Parathyroid adenoma (tissue), 2 donors: ENCODE data around the gene TUBD1.

Experiments
- H2AFZ ChIP-seq: fragments of 300-600 bp; sonication (generic); one replicate; pipeline ENCODE4 v1.7.0; 2017; ENCODE audit warnings: antibody characterized with exemption, mild to moderate bottlenecking
- H3K27ac ChIP-seq: fragments of 300-600 bp; sonication (generic); one replicate; pipeline ENCODE4 v1.7.0; 2017
- H3K27me3 ChIP-seq: fragments of 300-600 bp; sonication (generic); one replicate; pipeline ENCODE4 v1.7.0; 2017; ENCODE audit warnings: low read length; ENCODE audit not compliant: control insufficient read depth, insufficient read depth
- H3K36me3 ChIP-seq: fragments of 300-600 bp; sonication (generic); one replicate; pipeline ENCODE4 v1.7.0; 2017; ENCODE audit warnings: low read length; ENCODE audit not compliant: control insufficient read depth, insufficient read depth
- H3K4me1 ChIP-seq: fragments of 300-600 bp; sonication (generic); one replicate; pipeline ENCODE4 v1.7.0; 2017; ENCODE audit warnings: control low read depth
- H3K4me2 ChIP-seq: fragments of 300-600 bp; sonication (generic); one replicate; pipeline ENCODE4 v1.7.0; 2017; ENCODE audit warnings: low read length
- H3K4me3 ChIP-seq: fragments of 300-600 bp; sonication (generic); one replicate; pipeline ENCODE4 v1.7.0; 2017; ENCODE audit warnings: low read depth, low read length
- H3K79me2 ChIP-seq: fragments of 300-600 bp; sonication (generic); one replicate; pipeline ENCODE4 v1.7.0; 2017; ENCODE audit warnings: control low read depth
- H3K9ac ChIP-seq: fragments of 300-600 bp; sonication (generic); one replicate; pipeline ENCODE4 v1.7.0; 2017; ENCODE audit warnings: mild to moderate bottlenecking
- H3K9me3 ChIP-seq: fragments of 300-600 bp; sonication (generic); one replicate; pipeline ENCODE4 v1.7.0; 2017; ENCODE audit warnings: low read length; ENCODE audit not compliant: control insufficient read depth
- TF ChIP-seq, protein P1 (sequence below): fragments of 300-600 bp; sonication (generic); IDR thresholded peaks from one replicate; pipeline ENCODE4 v1.7.0; 2017; ENCODE audit warnings: antibody characterized with exemption, mild to moderate bottlenecking
- donor health status: primary hyperparathyroidism.

Gene TUBD1

DNA sequence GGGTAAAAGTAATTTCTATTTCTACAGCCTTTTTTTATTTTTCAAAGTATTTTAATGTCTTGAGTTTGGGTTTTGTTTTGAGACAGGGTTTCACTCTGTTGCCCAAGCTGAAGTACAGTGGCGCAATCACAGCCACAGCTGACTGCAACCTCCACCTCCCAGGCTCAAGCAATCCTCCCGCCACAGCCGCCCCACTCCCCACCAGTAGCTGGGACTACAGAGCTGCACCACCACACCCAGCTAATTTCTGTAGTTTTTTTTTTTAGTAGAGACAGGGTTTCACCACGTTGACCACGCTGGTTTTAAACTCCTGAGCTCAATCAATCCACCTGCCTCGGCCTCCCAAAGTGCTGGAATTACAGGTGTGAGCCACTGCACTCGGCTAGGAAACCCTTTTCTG lies 44.0 kb downstream of the TUBD1 start:
- Histone ChIP-seq H2AFZ (no peak overlapping the region), H3K79me2 (no peaks in the 10 kb centered on the region), H3K27ac (no peak overlapping the region), H3K4me2 (no peak overlapping the region), H3K27me3 (no peaks in the 10 kb centered on the region), H3K9ac (no peak overlapping the region), H3K4me1 (peaks cover 7% of the 10 kb centered on the region), H3K4me3 (no peak overlapping the region), H3K36me3 (no peaks in the 10 kb centered on the region), H3K9me3 (no peaks in the 10 kb centered on the region)
- TF ChIP-seq, protein P1, sequence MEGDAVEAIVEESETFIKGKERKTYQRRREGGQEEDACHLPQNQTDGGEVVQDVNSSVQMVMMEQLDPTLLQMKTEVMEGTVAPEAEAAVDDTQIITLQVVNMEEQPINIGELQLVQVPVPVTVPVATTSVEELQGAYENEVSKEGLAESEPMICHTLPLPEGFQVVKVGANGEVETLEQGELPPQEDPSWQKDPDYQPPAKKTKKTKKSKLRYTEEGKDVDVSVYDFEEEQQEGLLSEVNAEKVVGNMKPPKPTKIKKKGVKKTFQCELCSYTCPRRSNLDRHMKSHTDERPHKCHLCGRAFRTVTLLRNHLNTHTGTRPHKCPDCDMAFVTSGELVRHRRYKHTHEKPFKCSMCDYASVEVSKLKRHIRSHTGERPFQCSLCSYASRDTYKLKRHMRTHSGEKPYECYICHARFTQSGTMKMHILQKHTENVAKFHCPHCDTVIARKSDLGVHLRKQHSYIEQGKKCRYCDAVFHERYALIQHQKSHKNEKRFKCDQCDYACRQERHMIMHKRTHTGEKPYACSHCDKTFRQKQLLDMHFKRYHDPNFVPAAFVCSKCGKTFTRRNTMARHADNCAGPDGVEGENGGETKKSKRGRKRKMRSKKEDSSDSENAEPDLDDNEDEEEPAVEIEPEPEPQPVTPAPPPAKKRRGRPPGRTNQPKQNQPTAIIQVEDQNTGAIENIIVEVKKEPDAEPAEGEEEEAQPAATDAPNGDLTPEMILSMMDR, result no peak

DNA sequence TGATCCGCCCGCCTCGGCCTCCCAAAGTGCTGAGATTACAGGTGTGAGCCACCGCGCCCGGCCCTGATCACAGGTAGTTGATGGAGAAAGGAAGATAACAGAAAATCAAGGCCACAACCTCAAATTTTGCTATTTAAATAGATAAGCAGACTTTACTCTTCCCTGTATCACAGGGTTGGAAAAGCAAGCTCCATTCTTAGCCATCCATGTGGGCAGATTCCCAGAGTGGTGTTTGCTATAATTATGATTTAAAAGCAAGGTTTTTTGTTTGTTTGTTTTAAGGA lies 44.4 kb downstream of the TUBD1 start:
- no peaks in the 10 kb centered on the region for H3K36me3 ChIP-seq
- peaks cover 7% of the 10 kb centered on the region for H3K4me1 ChIP-seq
- H3K9me3 ChIP-seq, result no peaks in the 10 kb centered on the region
- no peak overlapping the region for H3K4me2 ChIP-seq
- H3K9ac ChIP-seq, result no peak overlapping the region
- no peaks in the 10 kb centered on the region for H3K27me3 ChIP-seq
- no peak overlapping the region for H3K4me3 ChIP-seq
- TF ChIP-seq, protein P1, result no peak
- H3K27ac ChIP-seq, result no peak overlapping the region
- no peaks in the 10 kb centered on the region for H3K79me2 ChIP-seq
- H2AFZ ChIP-seq, result no peak overlapping the region

DNA sequence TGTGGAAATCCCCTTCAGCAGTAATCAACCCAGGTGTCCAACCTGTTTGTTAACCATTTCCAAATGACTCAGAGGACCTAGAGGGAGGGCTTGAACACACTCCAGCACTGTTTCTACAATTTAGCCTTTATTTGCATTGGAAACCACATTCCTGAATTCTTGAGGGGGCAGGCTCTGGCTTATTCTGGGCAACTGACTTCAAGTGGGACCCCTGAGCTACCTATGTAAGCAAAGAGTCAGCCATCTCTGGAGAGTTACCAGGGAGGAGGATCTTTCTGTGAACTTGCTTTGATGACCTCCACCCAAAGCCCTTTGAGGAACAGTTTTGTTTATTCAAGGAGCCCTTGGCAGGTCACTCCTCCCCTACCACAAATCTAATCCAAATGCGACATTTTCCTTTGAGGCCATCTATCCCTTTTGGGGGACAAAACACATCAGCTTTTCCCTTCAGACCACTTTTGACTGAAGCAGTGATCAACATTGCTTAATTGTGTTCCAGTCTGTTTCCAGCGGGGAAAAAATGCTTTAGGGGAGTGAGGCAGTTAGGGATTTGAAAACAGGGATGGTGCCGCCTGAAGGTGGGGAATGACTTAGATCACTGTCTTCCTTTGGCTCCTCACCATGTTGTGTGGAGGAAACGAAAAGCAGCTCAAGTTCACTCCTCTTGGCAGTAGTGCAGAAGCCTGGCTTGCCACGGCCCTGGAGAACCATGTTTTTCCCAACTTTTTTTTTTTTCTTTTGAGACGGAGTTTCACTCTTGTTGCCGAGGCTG lies 46.2 kb downstream of the TUBD1 start:
- Histone ChIP-seq H3K4me2 (no peak overlapping the region), H3K79me2 (no peaks in the 10 kb centered on the region), H3K9ac (no peak overlapping the region), H3K27ac (peak overlapping the region; percentile 40), H3K27me3 (no peaks in the 10 kb centered on the region), H3K4me3 (no peak overlapping the region), H3K9me3 (no peaks in the 10 kb centered on the region), H3K4me1 (peaks cover 7% of the 10 kb centered on the region), H3K36me3 (no peaks in the 10 kb centered on the region), H2AFZ (peak overlapping the region; percentile 26)
- TF ChIP-seq, protein P1, result no peak

DNA sequence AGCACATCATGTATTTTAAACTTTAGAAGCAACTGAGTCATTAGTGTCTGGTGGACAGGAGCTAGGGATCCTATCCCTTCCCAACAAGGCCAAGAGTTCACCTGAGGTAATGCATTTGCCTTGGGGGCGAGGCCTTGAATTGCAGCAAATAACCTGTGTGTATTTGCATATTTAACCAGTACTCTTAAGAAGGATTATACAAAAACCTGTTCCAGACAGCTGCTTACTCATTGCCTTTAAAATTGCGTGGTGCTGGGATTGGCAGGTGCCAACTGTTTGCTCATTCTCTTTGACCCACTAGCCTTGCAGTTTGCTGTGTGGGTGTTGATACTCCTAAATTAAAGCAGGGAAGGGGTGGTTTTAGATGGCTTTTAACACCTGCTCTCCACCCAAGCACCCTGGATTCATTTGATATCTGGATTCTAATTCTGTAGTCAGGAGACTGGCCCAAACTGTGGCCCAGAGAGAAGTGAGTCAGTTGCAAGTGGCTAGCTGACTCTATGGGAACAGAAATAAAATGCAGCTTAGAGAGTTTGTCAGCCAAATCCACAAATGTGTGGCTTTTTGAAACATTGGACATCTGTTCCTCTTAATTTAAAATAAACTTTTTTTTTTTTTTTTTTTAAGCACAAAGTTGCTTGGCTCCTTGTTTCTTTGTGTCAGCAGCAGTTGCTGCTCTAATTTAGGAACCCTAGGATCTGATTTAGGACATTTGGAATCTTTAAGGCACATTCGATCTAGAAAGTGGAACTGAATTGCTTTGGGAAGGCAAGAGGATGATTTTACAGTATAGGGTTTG lies 46.9 kb downstream of the TUBD1 start:
- H3K27me3 ChIP-seq, result no peaks in the 10 kb centered on the region
- H3K4me1 ChIP-seq, result peaks cover 7% of the 10 kb centered on the region
- no peaks in the 10 kb centered on the region for H3K79me2 ChIP-seq
- peak overlapping the region; percentile 9 for H3K4me3 ChIP-seq
- H3K9me3 ChIP-seq, result no peaks in the 10 kb centered on the region
- H3K4me2 ChIP-seq, result no peak overlapping the region
- H3K36me3 ChIP-seq, result no peaks in the 10 kb centered on the region
- no peak overlapping the region for H3K9ac ChIP-seq
- H3K27ac ChIP-seq, result peak overlapping the region; percentile 40
- TF ChIP-seq, protein P1, result no peak
- no peak overlapping the region for H2AFZ ChIP-seq
